ENCODE data around the gene RAB3GAP1.

The RAB3GAP1 gene

GRCh38 chr2:135132314-135132713 is 80.2 kb downstream of the RAB3GAP1 start:
- TF ChIP-seq, protein P1, sequence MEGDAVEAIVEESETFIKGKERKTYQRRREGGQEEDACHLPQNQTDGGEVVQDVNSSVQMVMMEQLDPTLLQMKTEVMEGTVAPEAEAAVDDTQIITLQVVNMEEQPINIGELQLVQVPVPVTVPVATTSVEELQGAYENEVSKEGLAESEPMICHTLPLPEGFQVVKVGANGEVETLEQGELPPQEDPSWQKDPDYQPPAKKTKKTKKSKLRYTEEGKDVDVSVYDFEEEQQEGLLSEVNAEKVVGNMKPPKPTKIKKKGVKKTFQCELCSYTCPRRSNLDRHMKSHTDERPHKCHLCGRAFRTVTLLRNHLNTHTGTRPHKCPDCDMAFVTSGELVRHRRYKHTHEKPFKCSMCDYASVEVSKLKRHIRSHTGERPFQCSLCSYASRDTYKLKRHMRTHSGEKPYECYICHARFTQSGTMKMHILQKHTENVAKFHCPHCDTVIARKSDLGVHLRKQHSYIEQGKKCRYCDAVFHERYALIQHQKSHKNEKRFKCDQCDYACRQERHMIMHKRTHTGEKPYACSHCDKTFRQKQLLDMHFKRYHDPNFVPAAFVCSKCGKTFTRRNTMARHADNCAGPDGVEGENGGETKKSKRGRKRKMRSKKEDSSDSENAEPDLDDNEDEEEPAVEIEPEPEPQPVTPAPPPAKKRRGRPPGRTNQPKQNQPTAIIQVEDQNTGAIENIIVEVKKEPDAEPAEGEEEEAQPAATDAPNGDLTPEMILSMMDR (IDR thresholded peaks at IDR 0.05; ENCODE audit: insufficient read depth, missing control alignments) = no peak
- FAIRE-seq (peak; percentile 56), DNase-seq (ENCODE audit: insufficient read length, low spot score) (no peak)

- DNase-seq (ENCODE audit: insufficient read length, low spot score) (no peak), FAIRE-seq (no peak)
- TF ChIP-seq, protein P1 (IDR thresholded peaks at IDR 0.05; ENCODE audit: insufficient read depth, missing control alignments) = no peak
These were observed 88.5 kb downstream of the RAB3GAP1 start for GRCh38 chr2:135140606-135141005.

DNA sequence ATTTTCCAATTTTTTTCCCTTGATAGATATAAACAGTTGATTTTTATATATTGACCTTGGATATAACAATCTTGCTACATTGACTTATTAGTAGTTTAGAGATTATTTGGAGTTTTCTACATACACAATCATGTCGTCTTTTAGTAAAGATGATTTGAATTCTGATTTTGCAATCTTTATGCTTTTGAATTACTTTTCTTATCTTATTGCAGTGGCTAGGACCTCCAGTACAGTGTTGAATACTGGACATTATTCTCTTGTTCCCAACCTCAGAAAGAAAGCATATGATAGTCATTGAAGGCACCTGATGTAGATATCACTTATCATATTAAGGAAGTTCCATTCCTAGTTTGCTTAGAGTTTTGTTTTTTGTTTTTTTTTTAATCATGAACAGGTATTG is 90.2 kb downstream of the RAB3GAP1 start:
- TF ChIP-seq, protein P1 (IDR thresholded peaks at IDR 0.05; ENCODE audit: insufficient read depth, missing control alignments) = no peak

DNA sequence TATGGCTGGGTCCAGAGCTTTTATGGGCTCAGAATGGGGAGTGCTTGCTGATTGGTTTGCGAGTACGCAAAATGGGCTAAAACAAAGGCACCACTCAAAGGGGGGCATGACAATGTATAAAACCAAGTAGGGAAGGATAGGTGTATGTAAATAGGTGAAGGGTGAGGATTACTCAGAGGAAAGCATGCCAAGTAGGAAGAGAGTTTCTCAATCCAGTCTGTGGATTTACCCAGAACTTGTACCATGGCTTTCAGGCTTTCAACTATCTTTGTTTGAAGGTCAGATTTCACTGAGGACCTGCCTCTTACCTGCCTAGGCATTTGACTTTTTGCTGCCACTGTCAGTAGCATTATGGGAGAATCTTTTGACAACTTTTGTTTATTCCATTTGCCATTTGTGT is 92.3 kb downstream of the RAB3GAP1 start:
- TF ChIP-seq, protein P1 (IDR thresholded peaks at IDR 0.05; ENCODE audit: insufficient read depth, missing control alignments) = no peak
- FAIRE-seq (no peak), DNase-seq (ENCODE audit: insufficient read length, low spot score) (no peak)

More for the DNA sequence above, 90.2 kb downstream of the RAB3GAP1 start:
- no peak for FAIRE-seq
- no peak for DNase-seq (ENCODE audit: insufficient read length, low spot score)

DNA sequence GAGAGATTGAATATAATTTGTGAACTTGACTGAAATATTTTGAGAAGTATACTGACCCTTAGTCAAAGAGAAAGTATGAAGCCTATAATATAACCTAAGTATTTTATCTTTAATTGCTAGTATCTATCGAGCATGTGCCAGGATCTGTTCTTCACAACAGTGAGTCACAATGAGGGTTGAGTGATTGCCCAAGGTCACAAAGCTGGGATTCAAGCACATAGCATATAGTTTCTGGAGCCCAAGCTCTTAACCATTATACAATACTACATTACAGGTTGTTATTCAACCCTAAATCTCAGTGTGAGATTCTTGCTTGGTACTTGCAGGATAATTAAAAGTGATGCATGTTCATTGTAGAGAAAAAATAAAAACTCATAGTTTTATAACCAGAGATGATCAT is 97.2 kb downstream of the RAB3GAP1 start:
- no peak for FAIRE-seq
- TF ChIP-seq, protein P1 (IDR thresholded peaks at IDR 0.05; ENCODE audit: insufficient read depth, missing control alignments) = no peak
- DNase-seq (ENCODE audit: insufficient read length, low spot score) = no peak

GRCh38 chr2:135150725-135151124 is 98.6 kb downstream of the RAB3GAP1 start:
- TF ChIP-seq, protein P1 (IDR thresholded peaks at IDR 0.05; ENCODE audit: insufficient read depth, missing control alignments) = no peak
- DNase-seq (ENCODE audit: insufficient read length, low spot score) (no peak), FAIRE-seq (no peak)

- FAIRE-seq = no peak
These were observed 99.5 kb downstream of the RAB3GAP1 start for GRCh38 chr2:135151615-135152014.

More at GRCh38 chr2:135151615-135152014, 99.5 kb downstream of the RAB3GAP1 start:
- DNase-seq (ENCODE audit: insufficient read length, low spot score) = no peak
- TF ChIP-seq, protein P1 (IDR thresholded peaks at IDR 0.05; ENCODE audit: insufficient read depth, missing control alignments) = no peak

All from D721Med (cell line).